ENCODE measurements around the gene GRAP. TPM values are rescaled to one million over a fixed set of nuclear protein-coding genes. Genes with fewer than 3 reads are reported as not detected.

GRAP gene
- total and polyA plus RNA-seq, 2 donors (not counting 3 experiments of a cell fraction or from before 2014, with no cell fraction given): 32.1 to 43.6 TPM

- H3K4me2 ChIP-seq (ENCODE audit: insufficient read depth, low read length): no peak overlapping the region
- dilution Hi-C loops (cut with MboI; ENCODE audit: extremely low pct_ligation_motif_present, low sequenced_read_pairs) (no loop called here), intact Hi-C loops (cut with micrococcal nuclease) (no loop called here)
- no peaks in the 10 kb centered on the region for H3K9me3 ChIP-seq (replicated peaks; ENCODE audit: control insufficient read depth, insufficient read depth, low read length)
- no peak overlapping the region for H3K9ac ChIP-seq (replicated peaks; ENCODE audit: extremely low read depth, insufficient read depth, low read length)
- H3K4me1 ChIP-seq (ENCODE audit: control insufficient read depth, extremely low read depth, insufficient read depth, low read length): no peaks in the 10 kb centered on the region
- no peaks in the 10 kb centered on the region for H3K9me1 ChIP-seq (replicated peaks; ENCODE audit: control insufficient read depth, extremely low read depth, insufficient read depth, low read length)
- DNase-seq (ENCODE audit: low read depth, low spot score) (no peak), FAIRE-seq (no peak)
- no peaks in the 10 kb centered on the region for H3K79me2 ChIP-seq (ENCODE audit: control insufficient read depth, insufficient read depth, low read length)
- ChIA-PET POLR2A (no interaction called here), CTCF (interaction anchor here (0.7 to 2.0 kb wide), 2 partner anchors 44 to 55 kb away, joined by 4 to 8 read pairs; no protein-coding TSS in a partner anchor)
- no peak overlapping the region for H3K4me3 ChIP-seq (replicated peaks in 1 of 3; ENCODE audit: insufficient read depth in 1 of 3, low read depth in 1 of 3, low read length in 3 of 3)
- BruUV-seq (replicated peaks): no TSS peak
- no peaks in the 10 kb centered on the region for H3K27me3 ChIP-seq (ENCODE audit: control insufficient read depth in 2 of 2, insufficient read depth in 2 of 2, low read length in 2 of 2)
- TF ChIP-seq POLR2AphosphoS5 (IDR thresholded peaks at IDR 0.05; ENCODE audit: insufficient read depth, low read depth, low read length): no peak
- TF ChIP-seq CTCF (IDR thresholded peaks at IDR 0.05; ENCODE audit: extremely low read depth in 1 of 2, insufficient read depth in 1 of 2, low read depth in 1 of 2, low read length in 2 of 2): no peak
- TF ChIP-seq EZH2 (IDR thresholded peaks at IDR 0.05; ENCODE audit: borderline replicate concordance, low read depth, low read length, severe bottlenecking): no peak
- TF ChIP-seq POLR2A (IDR thresholded peaks at IDR 0.05; ENCODE audit: low read depth, low read length): no peak
- no peak for TF ChIP-seq FOS (IDR thresholded peaks at IDR 0.05; ENCODE audit: borderline replicate concordance, insufficient read depth, low read length)
- TF ChIP-seq JUN (IDR thresholded peaks at IDR 0.05; ENCODE audit: borderline replicate concordance, insufficient read depth, insufficient read length, low read depth): no peak
- no peak for TF ChIP-seq MAX (IDR thresholded peaks at IDR 0.05; ENCODE audit: insufficient read depth, insufficient read length)
- no peak for TF ChIP-seq MYC (IDR thresholded peaks at IDR 0.05; ENCODE audit: low read depth, low read length)
- TF ChIP-seq GATA2 (IDR thresholded peaks at IDR 0.05; ENCODE audit: insufficient read depth, insufficient read length, low read depth, low read length): no peak
- no peak overlapping the region for H3K27ac ChIP-seq (ENCODE audit: insufficient read depth, low read depth, low read length)
- H4K20me1 ChIP-seq (replicated peaks; ENCODE audit: control insufficient read depth, extremely low read depth, insufficient read depth, low read length): no peaks in the 10 kb centered on the region
- peaks cover 0 to 2% of the 10 kb centered on the region in 2 experiments for H3K36me3 ChIP-seq (ENCODE audit: control insufficient read depth in 2 of 2, extremely low read depth in 1 of 2, insufficient read depth in 2 of 2, low read length in 2 of 2)
- no peak overlapping the region for H2AFZ ChIP-seq (ENCODE audit: low read depth, low read length)
Observed at GRCh38 chr17:19016881-19017280, 29.9 kb downstream of the GRAP start.
